Measurements from ENCODE around the gene KIAA0753. TPM values are rescaled to one million over a fixed set of nuclear protein-coding genes. Genes with fewer than 3 reads are reported as not detected.

Gene KIAA0753
- total RNA-seq, 4 donors from 2014 or later: 10.6 to 17.5 (median 11.1) TPM

GRCh38 chr17:6548578-6549330 lies 91.8 kb downstream of the KIAA0753 start:
- no peak for TF ChIP-seq CTCF (IDR thresholded peaks at IDR 0.05; ENCODE audit: low read depth)

- TF ChIP-seq CTCF (IDR thresholded peaks at IDR 0.05; ENCODE audit: low read depth): no peak
Measured at GRCh38 chr17:6548034-6548433, 92.5 kb downstream of the KIAA0753 start.

GRCh38 chr17:6547336-6547735 lies 93.2 kb downstream of the KIAA0753 start:
- TF ChIP-seq CTCF (IDR thresholded peaks at IDR 0.05; ENCODE audit: low read depth): no peak

GRCh38 chr17:6546069-6546718 lies 94.3 kb downstream of the KIAA0753 start:
- no peak for TF ChIP-seq CTCF (IDR thresholded peaks at IDR 0.05; ENCODE audit: low read depth)

GRCh38 chr17:6545291-6545690 lies 95.2 kb downstream of the KIAA0753 start:
- TF ChIP-seq CTCF (IDR thresholded peaks at IDR 0.05; ENCODE audit: low read depth): no peak

- TF ChIP-seq CTCF (IDR thresholded peaks at IDR 0.05; ENCODE audit: low read depth): no peak
Measured at GRCh38 chr17:6544011-6544370, 96.5 kb downstream of the KIAA0753 start.

GRCh38 chr17:6543079-6544010 lies 97.2 kb downstream of the KIAA0753 start:
- TF ChIP-seq CTCF (IDR thresholded peaks at IDR 0.05; ENCODE audit: low read depth): no peak

All from subcutaneous adipose tissue (tissue), 4 donors.